ENCODE measurements around the gene INTS6L.

DNA sequence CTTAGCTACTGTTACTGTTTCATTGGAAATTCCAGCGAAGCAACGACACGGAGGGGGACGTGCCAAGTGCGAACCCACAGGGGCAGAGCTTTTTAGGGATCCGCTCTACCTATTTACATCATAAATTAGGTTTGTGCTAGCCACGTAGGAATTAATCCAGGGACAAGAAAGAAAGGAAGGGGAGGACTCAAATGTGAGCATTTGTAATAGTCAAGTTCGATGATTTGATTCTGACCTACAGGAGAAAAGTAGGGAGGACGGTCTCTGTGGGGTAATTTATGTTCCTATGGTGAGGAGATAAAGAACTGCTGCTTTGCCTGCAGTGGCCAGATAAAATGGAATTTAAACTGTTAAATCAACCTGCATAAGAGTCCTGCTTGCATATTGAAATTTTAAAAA is 1.7 kb downstream of the INTS6L start:
- TF ChIP-seq POLR2A (IDR thresholded peaks at IDR 0.05; ENCODE audit: extremely low read depth, insufficient read length): peak; percentile 20
- TF ChIP-seq, protein P1, sequence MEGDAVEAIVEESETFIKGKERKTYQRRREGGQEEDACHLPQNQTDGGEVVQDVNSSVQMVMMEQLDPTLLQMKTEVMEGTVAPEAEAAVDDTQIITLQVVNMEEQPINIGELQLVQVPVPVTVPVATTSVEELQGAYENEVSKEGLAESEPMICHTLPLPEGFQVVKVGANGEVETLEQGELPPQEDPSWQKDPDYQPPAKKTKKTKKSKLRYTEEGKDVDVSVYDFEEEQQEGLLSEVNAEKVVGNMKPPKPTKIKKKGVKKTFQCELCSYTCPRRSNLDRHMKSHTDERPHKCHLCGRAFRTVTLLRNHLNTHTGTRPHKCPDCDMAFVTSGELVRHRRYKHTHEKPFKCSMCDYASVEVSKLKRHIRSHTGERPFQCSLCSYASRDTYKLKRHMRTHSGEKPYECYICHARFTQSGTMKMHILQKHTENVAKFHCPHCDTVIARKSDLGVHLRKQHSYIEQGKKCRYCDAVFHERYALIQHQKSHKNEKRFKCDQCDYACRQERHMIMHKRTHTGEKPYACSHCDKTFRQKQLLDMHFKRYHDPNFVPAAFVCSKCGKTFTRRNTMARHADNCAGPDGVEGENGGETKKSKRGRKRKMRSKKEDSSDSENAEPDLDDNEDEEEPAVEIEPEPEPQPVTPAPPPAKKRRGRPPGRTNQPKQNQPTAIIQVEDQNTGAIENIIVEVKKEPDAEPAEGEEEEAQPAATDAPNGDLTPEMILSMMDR (IDR thresholded peaks at IDR 0.05; ENCODE audit: low read depth, low read length): no peak
- TF ChIP-seq, protein P2, sequence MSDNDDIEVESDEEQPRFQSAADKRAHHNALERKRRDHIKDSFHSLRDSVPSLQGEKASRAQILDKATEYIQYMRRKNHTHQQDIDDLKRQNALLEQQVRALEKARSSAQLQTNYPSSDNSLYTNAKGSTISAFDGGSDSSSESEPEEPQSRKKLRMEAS (IDR thresholded peaks at IDR 0.05; ENCODE audit: low read depth, low read length): no peak

Data from NB4 (cell line).